HCT116 (cell line): ENCODE measurements around the gene RNU6-9. TPM values are rescaled to one million over a fixed set of nuclear protein-coding genes. Genes with fewer than 3 reads are reported as not detected.

Source experiments
- ATAC-seq: fragments of 200-7000 bp; cut with Tn5 transposase; 2 replicates; pipeline ENCODE4 v1.9.1; 2020; ENCODE audit warnings: mild to moderate bottlenecking, moderate library complexity
- BruUV-seq: library from RNA; stranded (reverse); fragments of 400-500 nt; replicated peaks from 2 replicates; lab custom pipeline; 2021; lab: Mats Ljungman, UMichigan
- CTCF ChIA-PET: fragments of 300-600 bp; sonication (Branson Sonifier 250); formaldehyde crosslinking; loops from one replicate; lab custom pipeline; 2021; ENCODE audit warnings: antibody characterized with exemption; lab: Charles Lee
- POLR2A ChIA-PET: fragments of 300-600, 350-600 bp; sonication (Branson Sonifier 250); formaldehyde crosslinking; loops from one replicate; lab custom pipeline; 2021; ENCODE audit warnings: antibody characterized with exemption; lab: Charles Lee
- RAD21 ChIA-PET, 2 experiments: fragments of 300-600 bp; sonication (Branson Sonifier 250); formaldehyde crosslinking; loops; one replicate each; lab custom pipeline; 2023; ENCODE audit warnings: low total read pairs in 2 of 2; ENCODE audit not compliant: uncharacterized antibody in 2 of 2, unreplicated experiment in 2 of 2, low non-redundant PET in 1 of 2; lab: Charles Lee
- DNase-seq: peaks from one replicate; pipeline ENCODE4 v3.0.0-alpha.2; 2010; ENCODE audit warnings: low read depth, low spot score
- H2AFZ ChIP-seq: fragments of 200-600 bp; shearing (Covaris generic), sonication (generic); 2 replicates; pipeline ENCODE4 v1.6.1; 2017; ENCODE audit warnings: low read depth, mixed run types, mixed read lengths, antibody characterized with exemption, low read length; ENCODE audit not compliant: poor library complexity, severe bottlenecking
- H3K27ac ChIP-seq: 2 replicates; pipeline ENCODE4 v1.5.1; 2012; ENCODE audit warnings: low read depth, low read length
- H3K27me3 ChIP-seq: fragments of 200-600 bp; sonication (generic); 2 replicates; pipeline ENCODE4 v1.6.1; 2016; ENCODE audit warnings: mixed run types, low read length, mixed read lengths; ENCODE audit not compliant: insufficient read depth
- H3K36me3 ChIP-seq, 2 experiments: fragments of 200-500 bp in 1 of 2; fragments of 200-600 bp in 1 of 2; sonication (Bioruptor generic) in 1 of 2; sonication (generic) in 1 of 2; 2 replicates each; pipeline versions ENCODE4 v1.5.1 to v1.6.1; 2014 to 2016; ENCODE audit warnings: low read length in 2 of 2, inconsistent platforms in 1 of 2, mixed read lengths in 1 of 2, mixed run types in 1 of 2; ENCODE audit not compliant: insufficient read depth in 2 of 2, control insufficient read depth in 1 of 2
- H3K4me1 ChIP-seq, 2 experiments: fragments of 200-600 bp in 1 of 2; sonication (generic) in 1 of 2; 2 replicates each; pipeline versions ENCODE4 v1.5.1 to v1.6.1; 2012 to 2017; ENCODE audit warnings: low read length in 2 of 2, inconsistent platforms in 1 of 2, mild to moderate bottlenecking in 1 of 2, mixed read lengths in 1 of 2, mixed run types in 1 of 2, moderate library complexity in 1 of 2; ENCODE audit not compliant: insufficient read depth in 2 of 2, control insufficient read depth in 1 of 2
- H3K4me2 ChIP-seq: fragments of 200-600 bp; sonication (generic); 2 replicates; pipeline ENCODE4 v1.6.1; 2017; ENCODE audit warnings: mixed run types, low read length, mixed read lengths
- H3K4me3 ChIP-seq, 2 experiments: fragments of 200-600 bp in 1 of 2; sonication (generic) in 1 of 2; replicated peaks in 1 of 2; 2 replicates each; pipeline ENCODE4 v1.5.1; 2011 to 2016; ENCODE audit warnings: low read length in 2 of 2, control low read depth in 1 of 2, low read depth in 1 of 2, mild to moderate bottlenecking in 1 of 2, mixed read lengths in 1 of 2, mixed run types in 1 of 2
- H3K79me2 ChIP-seq: fragments of 200-600 bp; sonication (generic); 2 replicates; pipeline ENCODE4 v1.6.1; 2017; ENCODE audit warnings: mild to moderate bottlenecking, mixed run types, low read length, moderate library complexity, mixed read lengths; ENCODE audit not compliant: insufficient read depth
- H3K9ac ChIP-seq: fragments of 200-600 bp; sonication (generic); 2 replicates; pipeline ENCODE4 v1.6.1; 2016; ENCODE audit warnings: low read length, mixed read lengths
- H3K9me2 ChIP-seq: fragments of 200-600 bp; sonication (generic), shearing (Covaris generic); 2 replicates; pipeline ENCODE4 v1.6.1; 2017; ENCODE audit warnings: mixed run types, mild to moderate bottlenecking, moderate library complexity; ENCODE audit not compliant: insufficient read depth
- H3K9me3 ChIP-seq, 2 experiments: fragments of 200-500 bp in 1 of 2; fragments of 200-600 bp in 1 of 2; sonication (Bioruptor generic) in 1 of 2; sonication (generic) in 1 of 2; 2 replicates each; pipeline ENCODE4 v1.6.1; 2014 to 2017; ENCODE audit warnings: low read length in 2 of 2, mixed read lengths in 2 of 2, inconsistent platforms in 1 of 2, low read depth in 1 of 2, mild to moderate bottlenecking in 1 of 2, mixed run types in 1 of 2, moderate library complexity in 1 of 2; ENCODE audit not compliant: control insufficient read depth in 1 of 2, insufficient read depth in 1 of 2
- H4K20me1 ChIP-seq: fragments of 200-600 bp; sonication (generic), shearing (Covaris generic); 2 replicates; pipeline ENCODE4 v1.6.1; 2017; ENCODE audit warnings: mixed run types, mild to moderate bottlenecking, moderate library complexity; ENCODE audit not compliant: insufficient read depth
- EGR1 ChIP-seq: IDR thresholded peaks from 2 replicates; pipeline ENCODE4 v1.6.1; 2012; ENCODE audit warnings: low read depth
- EZH2 ChIP-seq: fragments of 200-600 bp; sonication (generic); IDR thresholded peaks from 2 replicates; pipeline ENCODE4 v1.6.1; 2017; ENCODE audit warnings: antibody characterized with exemption, mixed run types
- EZH2phosphoT487 ChIP-seq: fragments of 200-600 bp; IDR thresholded peaks from 2 replicates; pipeline ENCODE4 v1.6.1; 2018; ENCODE audit warnings: antibody characterized with exemption, borderline replicate concordance
- FOSL1 ChIP-seq: IDR thresholded peaks from 2 replicates; pipeline ENCODE4 v1.6.1; 2012; ENCODE audit warnings: low read depth
- POLR2AphosphoS5 ChIP-seq: IDR thresholded peaks from 2 replicates; pipeline ENCODE4 v1.6.1; 2011; ENCODE audit warnings: mild to moderate bottlenecking, low read depth, low read length, moderate library complexity
- SIN3A ChIP-seq: IDR thresholded peaks from 2 replicates; pipeline ENCODE4 v1.6.1; 2012; ENCODE audit warnings: low read depth
- SRF ChIP-seq: IDR thresholded peaks from 2 replicates; pipeline ENCODE4 v1.6.1; 2012; ENCODE audit warnings: low read depth
- YY1 ChIP-seq: IDR thresholded peaks from 2 replicates; pipeline ENCODE4 v1.6.1; 2011; ENCODE audit warnings: low read length, low read depth, moderate library complexity, mild to moderate bottlenecking; ENCODE audit not compliant: insufficient replicate concordance; ENCODE audit errors: extremely low read depth
- ZFX ChIP-seq: fragments of 450-650 bp; IDR thresholded peaks from 2 replicates; pipeline ENCODE4 v1.6.1; 2017
- ZNF274 ChIP-seq: fragments of 200-500 bp; sonication (Bioruptor generic); IDR thresholded peaks from 2 replicates; pipeline ENCODE4 v1.6.1; 2014; ENCODE audit warnings: mild to moderate bottlenecking, low read depth, low read length, inconsistent platforms
- intact Hi-C: fragments of 100-400 bp; cut with micrococcal nuclease; formaldehyde crosslinking; loops from 2 replicates; pipeline ENCODE4 v1.10.0; 2022
- total RNA-seq: library from RNA; stranded (reverse); gene quantifications from one replicate; pipeline ENCODE4 v1.2.1, GENCODE V29; 2021; ENCODE audit not compliant: unreplicated experiment
- TF ChIP-seq, protein P1 (sequence below): IDR thresholded peaks from 2 replicates; pipeline ENCODE4 v1.6.1; 2011; ENCODE audit warnings: mild to moderate bottlenecking, low read length, moderate library complexity; ENCODE audit not compliant: insufficient replicate concordance; ENCODE audit errors: extremely low read depth
- TF ChIP-seq, protein P2 (sequence below): IDR thresholded peaks from 2 replicates; pipeline ENCODE4 v1.6.1; 2012
- TF ChIP-seq, protein P3 (sequence below): IDR thresholded peaks from 2 replicates; pipeline ENCODE4 v1.6.1; 2012

The RNU6-9 gene
- total RNA-seq, 1 experiment from 2014 or later, result not detected

DNA sequence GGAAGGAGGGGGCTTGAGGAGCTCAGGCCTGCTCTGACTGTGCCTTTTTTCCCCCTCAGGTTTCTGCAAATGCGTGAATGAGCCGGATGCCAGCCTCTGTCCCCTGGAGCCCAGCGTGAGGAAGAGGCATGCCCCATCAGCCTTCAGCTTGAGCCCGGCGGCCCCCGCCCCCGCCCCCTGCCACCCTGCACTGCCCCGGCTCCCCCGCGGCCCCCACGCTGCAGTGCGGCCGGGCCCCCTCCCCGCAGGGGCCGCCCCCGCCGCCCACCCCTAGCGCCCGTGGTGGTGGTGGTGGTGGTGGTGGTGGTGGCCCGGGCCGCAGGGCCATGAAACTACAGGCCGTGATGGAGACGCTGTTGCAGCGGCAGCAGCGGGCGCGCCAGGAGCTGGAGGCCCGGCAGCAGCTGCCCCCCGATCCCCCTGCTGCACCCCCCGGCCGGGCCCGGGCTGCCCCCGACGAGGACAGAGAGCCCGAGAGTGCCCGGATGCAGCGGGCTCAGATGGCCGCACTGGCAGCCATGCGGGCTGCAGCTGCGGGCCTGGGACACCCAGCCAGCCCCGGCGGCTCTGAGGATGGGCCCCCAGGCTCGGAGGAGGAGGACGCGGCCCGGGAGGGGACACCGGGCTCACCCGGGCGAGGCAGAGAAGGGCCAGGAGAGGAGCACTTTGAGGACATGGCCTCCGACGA is 36.1 kb downstream of the RNU6-9 start:
- Histone ChIP-seq H3K4me3 (no peak overlapping the region), H3K9me2 (no peaks in the 10 kb centered on the region), H2AFZ (no peak overlapping the region), H4K20me1 (no peaks in the 10 kb centered on the region), H3K27ac (no peak overlapping the region), H3K36me3 (peaks cover 0 to 4% of the 10 kb centered on the region in 2 experiments; a peak in 1 of 4 replicates), H3K79me2 (peaks cover 19% of the 10 kb centered on the region), H3K9ac (no peak overlapping the region), H3K27me3 (no peaks in the 10 kb centered on the region), H3K9me3 (no peaks in the 10 kb centered on the region), H3K4me2 (no peak overlapping the region), H3K4me1 (peaks cover 26 to 41% of the 10 kb centered on the region in 2 experiments)
- no peak for ATAC-seq
- no TSS peak for BruUV-seq
- DNase-seq, result no peak
- TF ChIP-seq, protein P1, sequence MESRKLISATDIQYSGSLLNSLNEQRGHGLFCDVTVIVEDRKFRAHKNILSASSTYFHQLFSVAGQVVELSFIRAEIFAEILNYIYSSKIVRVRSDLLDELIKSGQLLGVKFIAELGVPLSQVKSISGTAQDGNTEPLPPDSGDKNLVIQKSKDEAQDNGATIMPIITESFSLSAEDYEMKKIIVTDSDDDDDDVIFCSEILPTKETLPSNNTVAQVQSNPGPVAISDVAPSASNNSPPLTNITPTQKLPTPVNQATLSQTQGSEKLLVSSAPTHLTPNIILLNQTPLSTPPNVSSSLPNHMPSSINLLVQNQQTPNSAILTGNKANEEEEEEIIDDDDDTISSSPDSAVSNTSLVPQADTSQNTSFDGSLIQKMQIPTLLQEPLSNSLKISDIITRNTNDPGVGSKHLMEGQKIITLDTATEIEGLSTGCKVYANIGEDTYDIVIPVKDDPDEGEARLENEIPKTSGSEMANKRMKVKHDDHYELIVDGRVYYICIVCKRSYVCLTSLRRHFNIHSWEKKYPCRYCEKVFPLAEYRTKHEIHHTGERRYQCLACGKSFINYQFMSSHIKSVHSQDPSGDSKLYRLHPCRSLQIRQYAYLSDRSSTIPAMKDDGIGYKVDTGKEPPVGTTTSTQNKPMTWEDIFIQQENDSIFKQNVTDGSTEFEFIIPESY, result no peak
- TF ChIP-seq EZH2, result no peak
- no peak for TF ChIP-seq ZFX
- no peak for TF ChIP-seq EGR1
- no peak for TF ChIP-seq EZH2phosphoT487
- TF ChIP-seq, protein P2, sequence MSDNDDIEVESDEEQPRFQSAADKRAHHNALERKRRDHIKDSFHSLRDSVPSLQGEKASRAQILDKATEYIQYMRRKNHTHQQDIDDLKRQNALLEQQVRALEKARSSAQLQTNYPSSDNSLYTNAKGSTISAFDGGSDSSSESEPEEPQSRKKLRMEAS, result no peak
- TF ChIP-seq YY1, result no peak
- no peak for TF ChIP-seq FOSL1
- no peak for TF ChIP-seq ZNF274
- no peak for TF ChIP-seq POLR2AphosphoS5
- TF ChIP-seq SIN3A, result no peak
- no peak for TF ChIP-seq SRF
- TF ChIP-seq, protein P3, sequence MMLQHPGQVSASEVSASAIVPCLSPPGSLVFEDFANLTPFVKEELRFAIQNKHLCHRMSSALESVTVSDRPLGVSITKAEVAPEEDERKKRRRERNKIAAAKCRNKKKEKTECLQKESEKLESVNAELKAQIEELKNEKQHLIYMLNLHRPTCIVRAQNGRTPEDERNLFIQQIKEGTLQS, result no peak
- POLR2A ChIA-PET, result interaction anchor here (0.6 kb wide), 1 partner anchor 251 kb away, joined by 7 read pairs; no protein-coding TSS in a partner anchor
- RAD21 ChIA-PET, result no interaction called here
- CTCF ChIA-PET, result no interaction called here
- intact Hi-C loops, result loop anchor here (10.0 kb wide), 1 partner anchor 255 kb away; no protein-coding TSS in a partner anchor
